Esophagus muscularis mucosa (tissue), 4 donors: ENCODE data around the gene KNSTRN. TPM values are rescaled to one million over a fixed set of nuclear protein-coding genes. Genes with fewer than 3 reads are reported as not detected.
A peak's percentile ranks its signal among the peaks of the same experiment; 100 is the strongest.

Source experiments
- DNase-seq: peaks from one replicate; pipeline ENCODE4 v3.0.0-alpha.2; 2017; ENCODE audit errors: extremely low spot score
- H3K27ac ChIP-seq, 4 donors: fragments of 200-600 bp; sonication (generic); replicated peaks in 1 of 4; 1 replicate in 3 of 4; 2 replicates in 1 of 4; pipeline ENCODE4 v1.5.1; 2016 to 2019; ENCODE audit warnings: mild to moderate bottlenecking in 1 of 4
- H3K27me3 ChIP-seq, 4 donors: fragments of 200-600 bp; sonication (generic); one replicate each; pipeline versions ENCODE4 v1.5.1 to v1.6.0; 2016 to 2019
- H3K36me3 ChIP-seq, 4 donors: fragments of 200-600 bp; sonication (generic); one replicate each; pipeline ENCODE4 v1.5.1; 2016 to 2019
- H3K4me1 ChIP-seq, 4 donors: fragments of 200-600 bp; sonication (generic); one replicate each; pipeline ENCODE4 v1.5.1; 2016 to 2019
- H3K4me3 ChIP-seq, 4 donors: fragments of 200-600 bp; sonication (generic); 1 replicate in 2 of 4; 2 replicates in 2 of 4; pipeline ENCODE4 v1.5.1; 2016 to 2019; ENCODE audit warnings: mild to moderate bottlenecking in 4 of 4, moderate library complexity in 1 of 4
- H3K9me3 ChIP-seq, 4 donors: fragments of 200-600 bp; sonication (generic); 1 replicate in 3 of 4; 2 replicates in 1 of 4; pipeline ENCODE4 v1.5.1; 2016 to 2019
- EP300 ChIP-seq: sonication (generic); formaldehyde crosslinking; IDR thresholded peaks from one replicate; pipeline ENCODE4 v1.6.1; 2017; ENCODE audit warnings: antibody characterized with exemption
- POLR2A ChIP-seq: fragments of 450-650 bp; IDR thresholded peaks from one replicate; pipeline ENCODE4 v1.6.1; 2017; ENCODE audit warnings: antibody characterized with exemption, moderate library complexity, mild to moderate bottlenecking, low read depth
- POLR2AphosphoS5 ChIP-seq, 2 donors: sonication (generic); formaldehyde crosslinking; IDR thresholded peaks; one replicate each; pipeline ENCODE4 v1.6.1; 2017; ENCODE audit warnings: antibody characterized with exemption in 2 of 2
- WGBS: methylation state at CpG from one replicate; pipeline ENCODE4 v1.1.5; 2018; 5-methylcytosine and 5-hydroxymethylcytosine counted together
- intact Hi-C: fragments of 100-400 bp; cut with DNase I; formaldehyde crosslinking; loops from one replicate; pipeline ENCODE4 v1.15.1; 2023
- total RNA-seq, 4 donors: library from RNA; depleted of rRNA; stranded (reverse); fragments of >200 nt; gene quantifications; one replicate each; pipeline versions ENCODE4 v1.1.0 to v1.2.1, GENCODE V29; 2016
- TF ChIP-seq, protein P1 (sequence below), 3 experiments: fragments of 200-600 bp in 2 of 3; fragments of 450-650 bp in 1 of 3; sonication (generic) in 2 of 3; IDR thresholded peaks; one replicate each; pipeline ENCODE4 v1.5.1; 2017 to 2019; ENCODE audit warnings: antibody characterized with exemption in 3 of 3, mild to moderate bottlenecking in 2 of 3, moderate library complexity in 1 of 3

The KNSTRN gene
- total RNA-seq, 4 donors from 2014 or later = 4.6 to 15.6 (median 6.4) TPM

DNA sequence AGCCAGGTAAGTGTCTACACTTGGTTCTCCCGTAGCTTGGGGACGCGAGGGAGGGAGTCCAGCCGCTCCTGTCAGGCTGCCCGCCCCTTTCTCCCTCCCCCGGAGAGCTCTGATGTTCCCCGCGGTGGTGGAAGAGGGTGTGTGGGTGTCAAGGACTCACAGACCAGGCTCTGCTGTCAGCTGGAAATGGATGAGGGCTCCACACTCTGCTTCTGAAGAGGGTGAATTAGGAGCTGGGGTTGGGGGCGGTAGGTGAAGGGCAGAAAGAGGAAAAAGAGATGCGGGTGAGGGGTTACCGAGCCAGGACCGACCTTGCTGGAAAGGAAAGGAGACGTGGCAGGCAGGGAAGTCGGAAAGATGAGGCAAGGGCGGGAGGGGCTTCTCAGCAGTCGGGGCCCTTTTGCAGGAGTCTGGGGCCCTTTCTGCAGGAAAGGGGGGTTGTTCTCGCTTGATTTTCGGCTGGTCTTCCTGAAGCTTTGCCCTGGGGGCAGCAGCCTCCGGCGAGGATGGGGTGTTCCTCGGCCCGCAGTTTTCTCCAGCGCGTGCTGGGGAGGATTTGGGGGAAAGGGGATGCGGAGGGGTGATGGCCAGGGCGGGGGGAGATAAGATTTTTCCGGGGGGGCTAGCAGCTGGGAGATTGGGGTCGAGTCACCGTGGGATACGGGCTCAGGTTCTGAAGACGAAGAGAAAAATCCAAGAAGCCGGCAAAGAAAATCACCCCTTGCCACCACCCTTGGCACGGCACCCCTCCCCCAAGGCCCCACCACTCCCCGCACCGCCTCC is 57.6 kb downstream of the KNSTRN start:
- peaks cover 0 to 34% (median 15%) of the 10 kb centered on the region in 4 donors for H3K27me3 ChIP-seq
- no peak for DNase-seq
- H3K36me3 ChIP-seq = no peaks in the 10 kb centered on the region
- no peaks in the 10 kb centered on the region for H3K9me3 ChIP-seq
- peak overlapping the region; percentile 96 to 100 (median 96) for H3K4me3 ChIP-seq
- intact Hi-C loops = loop anchor here (10.0 kb wide), 1 partner anchor 155 kb away; the partner anchor contains the start of gene KNL1
- no peak for TF ChIP-seq POLR2AphosphoS5 (IDR thresholded peaks at IDR 0.05)
- TF ChIP-seq POLR2A = no peak
- TF ChIP-seq, protein P1, sequence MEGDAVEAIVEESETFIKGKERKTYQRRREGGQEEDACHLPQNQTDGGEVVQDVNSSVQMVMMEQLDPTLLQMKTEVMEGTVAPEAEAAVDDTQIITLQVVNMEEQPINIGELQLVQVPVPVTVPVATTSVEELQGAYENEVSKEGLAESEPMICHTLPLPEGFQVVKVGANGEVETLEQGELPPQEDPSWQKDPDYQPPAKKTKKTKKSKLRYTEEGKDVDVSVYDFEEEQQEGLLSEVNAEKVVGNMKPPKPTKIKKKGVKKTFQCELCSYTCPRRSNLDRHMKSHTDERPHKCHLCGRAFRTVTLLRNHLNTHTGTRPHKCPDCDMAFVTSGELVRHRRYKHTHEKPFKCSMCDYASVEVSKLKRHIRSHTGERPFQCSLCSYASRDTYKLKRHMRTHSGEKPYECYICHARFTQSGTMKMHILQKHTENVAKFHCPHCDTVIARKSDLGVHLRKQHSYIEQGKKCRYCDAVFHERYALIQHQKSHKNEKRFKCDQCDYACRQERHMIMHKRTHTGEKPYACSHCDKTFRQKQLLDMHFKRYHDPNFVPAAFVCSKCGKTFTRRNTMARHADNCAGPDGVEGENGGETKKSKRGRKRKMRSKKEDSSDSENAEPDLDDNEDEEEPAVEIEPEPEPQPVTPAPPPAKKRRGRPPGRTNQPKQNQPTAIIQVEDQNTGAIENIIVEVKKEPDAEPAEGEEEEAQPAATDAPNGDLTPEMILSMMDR (IDR thresholded peaks at IDR 0.05) = no peak
- TF ChIP-seq EP300 = no peak
- peaks cover 59 to 74% (median 69%) of the 10 kb centered on the region in 4 donors for H3K4me1 ChIP-seq
- WGBS = 1% methylated on average over 33 of the region's 35 CpGs
- H3K27ac ChIP-seq = peak overlapping the region in 2 of 4 donors; percentile 84 to 89

DNA sequence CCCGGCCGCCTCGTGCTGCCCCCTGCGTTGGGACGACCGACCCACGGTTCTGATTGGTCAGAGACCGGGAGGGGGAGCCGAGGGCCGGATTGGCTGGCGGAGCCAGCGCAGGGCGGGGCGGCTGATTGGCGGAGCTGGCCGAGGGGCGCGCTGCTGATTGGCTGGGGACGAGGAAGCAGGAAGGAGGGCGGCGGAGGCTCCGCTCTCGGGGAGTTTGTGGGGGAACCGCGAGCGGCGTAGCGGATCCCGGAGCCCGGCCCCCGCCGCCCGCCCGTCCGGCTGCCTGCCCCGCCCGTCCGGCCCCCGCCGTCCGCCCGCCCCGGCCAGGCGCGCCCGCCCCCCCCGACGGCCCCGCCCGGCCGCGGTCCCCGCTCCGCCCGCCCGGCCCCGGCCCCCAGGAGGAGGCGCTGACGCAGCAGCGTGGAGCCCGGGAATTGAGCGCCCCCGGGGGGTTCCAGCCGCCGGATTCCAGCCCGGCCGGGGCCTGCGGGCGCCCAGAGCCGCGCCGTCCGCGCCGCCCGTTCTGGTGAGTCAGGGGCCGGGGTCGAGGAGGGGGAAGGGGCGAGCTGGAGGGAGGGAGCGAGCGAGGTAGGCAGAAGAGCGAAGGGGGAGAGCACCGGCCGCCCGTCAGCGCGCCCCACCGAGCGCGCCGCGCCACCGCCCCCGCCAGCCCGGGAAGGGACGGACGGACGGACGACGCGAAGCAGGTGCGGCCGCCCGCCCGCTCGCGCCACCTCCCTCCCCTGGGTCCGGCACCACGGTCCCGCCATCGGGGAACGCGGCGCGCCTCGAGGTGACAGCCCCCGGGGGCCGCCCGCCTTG is 58.4 kb downstream of the KNSTRN start, which contains the start of gene BAHD1:
BAHD1 (plus strand) TSS at position 211 of the 822 bp plus-strand sequence. CDS start 17,512 bp downstream, outside the sequence.
- TF ChIP-seq POLR2A (no peak), POLR2AphosphoS5 (IDR thresholded peaks at IDR 0.05) (peak; percentile 65 to 71), EP300 (no peak)
- TF ChIP-seq, protein P1 (IDR thresholded peaks at IDR 0.05) = peak in 1 of 3 experiments; percentile 8
- WGBS = no CpG with 5 or more reads among the region's 119 CpGs
- Histone ChIP-seq H3K27ac (peak within 1 kb of the TSS; percentile 84 to 89 (median 86)), H3K9me3 (no peaks in the 10 kb centered on the region), H3K4me3 (peak within 1 kb of the TSS; percentile 96 to 100 (median 96)), H3K4me1 (peaks cover 63 to 75% (median 71%) of the 10 kb centered on the region in 4 donors), H3K27me3 (peaks cover 0 to 31% (median 12%) of the 10 kb centered on the region in 4 donors), H3K36me3 (no peaks in the 10 kb centered on the region)
- DNase-seq = peak; percentile 99
- intact Hi-C loops = loop anchor here (10.0 kb wide), 1 partner anchor 154 kb away; the partner anchor contains the start of gene KNL1

DNA sequence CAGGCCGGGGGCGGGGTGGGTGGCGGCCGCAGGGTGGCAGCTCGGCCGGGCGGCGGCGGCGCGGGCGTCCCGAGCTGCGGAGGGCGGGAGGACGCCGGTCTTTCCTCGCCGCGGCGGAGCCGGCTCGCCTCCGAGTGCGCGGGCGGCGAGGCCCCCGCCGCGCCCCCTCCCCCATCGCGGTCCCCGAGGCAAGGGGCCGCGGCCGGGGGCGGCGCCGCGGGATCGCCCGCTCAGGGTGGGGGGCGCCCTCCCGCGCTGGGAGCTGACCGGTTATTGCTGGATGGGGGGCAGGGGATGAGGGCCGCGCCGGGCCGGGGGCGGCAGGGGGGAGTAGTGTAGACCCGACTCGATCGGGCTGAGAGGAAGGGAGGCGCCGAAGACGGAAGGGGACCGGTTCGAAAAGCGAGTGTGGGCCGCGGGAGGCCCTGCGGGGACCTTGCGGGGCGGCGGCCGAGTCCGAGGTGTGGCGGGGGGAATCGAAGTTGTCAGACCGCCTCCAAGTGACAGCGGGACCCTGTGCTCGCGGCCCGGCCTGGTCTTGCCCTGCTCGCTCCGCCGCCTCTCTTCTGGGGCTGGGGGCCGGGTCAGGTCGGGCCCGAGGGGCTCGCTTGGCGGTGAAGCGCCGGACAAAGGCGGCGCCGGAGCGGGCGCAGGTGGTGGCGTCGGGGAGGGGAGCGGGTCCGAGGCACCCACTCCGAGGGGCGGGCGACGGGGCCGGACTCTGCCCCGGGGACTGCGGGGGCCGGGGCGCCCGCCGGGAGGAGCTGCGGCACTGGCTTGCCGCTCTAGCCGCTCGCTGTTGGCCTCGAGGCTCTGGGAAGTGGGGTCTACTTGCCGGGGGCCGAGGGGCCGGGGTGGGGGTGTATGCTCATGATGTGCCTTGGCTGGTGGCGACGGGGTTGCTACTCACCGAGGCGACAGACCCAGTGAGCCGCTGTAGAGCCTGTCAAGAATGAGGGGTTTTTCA is 59.3 kb downstream of the KNSTRN start:
- Histone ChIP-seq H3K9me3 (no peaks in the 10 kb centered on the region), H3K36me3 (no peaks in the 10 kb centered on the region), H3K27me3 (peaks cover 0 to 22% (median 7%) of the 10 kb centered on the region in 4 donors), H3K4me3 (peak overlapping the region; percentile 96 to 100 (median 96)), H3K4me1 (peaks cover 58 to 69% (median 62%) of the 10 kb centered on the region in 4 donors), H3K27ac (peak overlapping the region; percentile 45 to 89 (median 85))
- no peak for TF ChIP-seq POLR2A
- TF ChIP-seq, protein P1 (IDR thresholded peaks at IDR 0.05) = peak; percentile 29 to 36 (median 32)
- DNase-seq = no peak
- WGBS = 2% methylated on average over 8 of the region's 119 CpGs
- intact Hi-C loops = loop anchor here (10.0 kb wide), 1 partner anchor 153 kb away; the partner anchor contains the start of gene KNL1

DNA sequence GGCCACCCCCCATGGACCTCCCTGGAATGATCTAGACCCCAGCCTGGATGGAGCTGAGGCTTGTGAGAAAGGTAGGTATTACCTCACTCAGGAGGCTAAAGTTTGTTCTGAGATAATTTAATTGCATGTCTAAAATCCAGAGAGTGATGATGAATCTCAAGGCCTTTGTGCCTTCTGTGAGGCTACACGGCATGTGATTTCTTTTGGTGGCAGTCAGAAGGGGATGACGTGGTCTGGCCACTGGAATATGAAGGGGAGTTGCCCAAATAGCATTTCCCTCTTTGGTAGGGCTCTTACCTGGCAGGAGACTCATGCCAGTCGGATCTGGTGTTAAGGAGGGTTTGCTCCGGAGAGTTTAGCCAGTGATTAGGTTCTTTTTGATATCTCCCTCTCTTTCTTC is 60.7 kb downstream of the KNSTRN start:
- no peak overlapping the region for H3K27ac ChIP-seq
- intact Hi-C loops = loop anchor here (10.0 kb wide), 1 partner anchor 152 kb away; the partner anchor contains the start of gene KNL1
- no peak for DNase-seq
- H3K27me3 ChIP-seq = peaks cover 0 to 8% (median 0%) of the 10 kb centered on the region in 4 donors
- WGBS = 94% methylated on average over 4 of the region's 4 CpGs
- no peak overlapping the region for H3K4me3 ChIP-seq
- no peak for TF ChIP-seq POLR2A
- TF ChIP-seq POLR2AphosphoS5 (IDR thresholded peaks at IDR 0.05) = no peak
- TF ChIP-seq EP300 = no peak
- TF ChIP-seq, protein P1 (IDR thresholded peaks at IDR 0.05) = no peak
- H3K4me1 ChIP-seq = peaks cover 51 to 59% (median 55%) of the 10 kb centered on the region in 4 donors
- no peaks in the 10 kb centered on the region for H3K36me3 ChIP-seq
- no peaks in the 10 kb centered on the region for H3K9me3 ChIP-seq
